GM21447 (cell line): Measurements from ENCODE around the gene TFCP2L1.
A peak's percentile ranks its signal among the peaks of the same experiment; 100 is the strongest.
"Not testable (repeated sequence)": the region's sequence is repeated elsewhere in the genome, so short reads cannot be mapped to it uniquely, and the experiment has no call there.

Experiments used
- ATAC-seq: cut with Tn5 transposase; IDR thresholded peaks from one replicate; pipeline ENCODE4 v1.9.1; 2021; ENCODE audit not compliant: unreplicated experiment

The TFCP2L1 gene, protein sequence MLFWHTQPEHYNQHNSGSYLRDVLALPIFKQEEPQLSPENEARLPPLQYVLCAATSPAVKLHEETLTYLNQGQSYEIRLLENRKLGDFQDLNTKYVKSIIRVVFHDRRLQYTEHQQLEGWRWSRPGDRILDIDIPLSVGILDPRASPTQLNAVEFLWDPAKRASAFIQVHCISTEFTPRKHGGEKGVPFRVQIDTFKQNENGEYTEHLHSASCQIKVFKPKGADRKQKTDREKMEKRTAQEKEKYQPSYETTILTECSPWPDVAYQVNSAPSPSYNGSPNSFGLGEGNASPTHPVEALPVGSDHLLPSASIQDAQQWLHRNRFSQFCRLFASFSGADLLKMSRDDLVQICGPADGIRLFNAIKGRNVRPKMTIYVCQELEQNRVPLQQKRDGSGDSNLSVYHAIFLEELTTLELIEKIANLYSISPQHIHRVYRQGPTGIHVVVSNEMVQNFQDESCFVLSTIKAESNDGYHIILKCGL

DNA sequence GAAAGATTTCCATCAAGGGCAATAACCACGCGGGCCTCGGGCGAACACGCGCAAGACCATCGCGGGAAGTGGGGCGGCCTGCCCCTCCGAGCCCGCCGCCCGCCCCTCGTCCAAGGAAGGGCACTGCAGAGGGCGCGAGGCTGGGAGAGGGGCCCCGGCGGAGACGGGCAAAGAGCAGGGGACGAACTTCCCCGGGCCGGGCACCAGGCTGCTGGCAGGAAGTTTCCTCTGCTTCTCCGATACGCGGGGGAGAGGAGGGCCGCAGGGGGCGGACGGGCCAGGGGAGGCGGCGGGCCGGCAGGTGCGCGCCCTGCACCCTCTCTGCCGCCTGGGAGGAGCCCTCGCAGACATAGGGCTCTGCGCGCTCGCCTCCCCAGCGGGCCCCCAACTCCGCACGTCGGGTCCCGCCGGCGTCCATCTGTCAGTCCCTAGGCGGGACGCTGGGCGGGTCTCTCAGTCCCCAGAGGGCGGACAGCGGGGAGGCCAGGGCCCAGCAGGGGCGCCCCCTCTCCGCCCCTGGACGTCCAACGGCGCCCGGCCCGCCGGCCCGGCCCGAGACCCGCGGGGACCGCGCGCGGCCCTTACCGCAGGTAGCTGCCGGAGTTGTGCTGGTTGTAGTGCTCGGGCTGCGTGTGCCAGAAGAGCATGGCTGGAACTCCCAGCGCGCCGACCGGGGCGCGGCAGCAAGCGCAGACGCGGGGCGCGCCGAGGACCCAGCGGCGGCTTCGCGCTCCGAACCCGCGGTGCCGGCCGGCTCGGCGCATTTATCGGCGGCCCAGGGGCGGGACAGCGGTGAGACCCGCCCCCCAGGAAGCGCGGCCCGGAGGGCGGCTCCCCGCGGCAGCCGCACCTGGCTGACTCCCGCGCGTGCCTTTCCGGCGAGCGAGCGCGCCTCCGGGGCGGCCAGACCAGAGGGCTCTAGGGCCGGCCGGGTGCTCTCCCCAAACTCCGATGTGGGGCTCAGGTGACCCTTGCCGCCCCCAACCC is at the start of gene TFCP2L1:
TFCP2L1 (minus strand) TSS at position 740 of the 987 bp plus-strand sequence; CDS start at position 647, 93 bp downstream.
- ATAC-seq: no peak

- ATAC-seq: peak; percentile 86
Measured at GRCh38 chr2:121333834-121334558, 49.0 kb upstream of the TFCP2L1 start.

GRCh38 chr2:121333231-121333630 is 48.2 kb upstream of the TFCP2L1 start:
- no peak for ATAC-seq

DNA sequence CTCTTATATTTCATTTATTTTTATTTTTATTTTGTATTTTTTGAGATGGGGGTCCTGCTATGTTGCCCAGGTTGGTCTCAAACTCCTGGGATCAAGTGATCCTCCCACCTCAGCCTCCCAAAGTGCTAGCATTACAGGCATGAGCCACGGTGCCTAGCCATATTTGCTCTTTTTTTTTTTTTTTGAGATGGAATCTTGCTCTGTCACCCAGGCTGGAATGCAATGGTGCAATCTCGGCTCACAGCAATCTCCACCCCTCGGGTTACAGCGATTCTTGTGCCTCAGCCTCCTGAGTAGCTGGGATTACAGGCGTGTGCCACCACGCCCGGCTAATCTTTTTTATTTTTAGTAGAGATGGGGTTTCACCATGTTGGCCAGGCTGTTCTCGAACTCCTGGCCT is 46.3 kb upstream of the TFCP2L1 start:
- ATAC-seq: not testable (repeated sequence)

- no peak for ATAC-seq
Measured at GRCh38 chr2:121330921-121331320, 45.9 kb upstream of the TFCP2L1 start.

DNA sequence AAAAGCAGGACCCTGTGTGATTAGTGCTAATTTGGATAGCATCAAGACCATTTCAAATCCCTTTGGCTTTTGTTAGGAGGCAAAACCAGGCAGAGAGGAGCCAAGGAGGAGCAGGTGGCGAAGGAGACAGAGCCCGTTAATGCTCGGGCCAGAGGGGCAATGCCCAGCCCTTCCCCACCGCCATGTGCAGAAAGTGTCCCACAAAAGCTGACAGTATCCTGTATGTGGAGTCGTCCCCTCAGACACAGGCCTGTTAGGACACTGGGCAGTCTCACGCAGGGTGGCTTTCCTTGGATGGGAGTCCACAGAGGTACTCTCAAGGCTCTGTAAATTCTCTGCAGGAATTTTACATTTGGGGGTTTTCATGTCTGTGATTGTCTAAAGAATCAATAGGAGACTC is 44.8 kb upstream of the TFCP2L1 start:
- no peak for ATAC-seq

DNA sequence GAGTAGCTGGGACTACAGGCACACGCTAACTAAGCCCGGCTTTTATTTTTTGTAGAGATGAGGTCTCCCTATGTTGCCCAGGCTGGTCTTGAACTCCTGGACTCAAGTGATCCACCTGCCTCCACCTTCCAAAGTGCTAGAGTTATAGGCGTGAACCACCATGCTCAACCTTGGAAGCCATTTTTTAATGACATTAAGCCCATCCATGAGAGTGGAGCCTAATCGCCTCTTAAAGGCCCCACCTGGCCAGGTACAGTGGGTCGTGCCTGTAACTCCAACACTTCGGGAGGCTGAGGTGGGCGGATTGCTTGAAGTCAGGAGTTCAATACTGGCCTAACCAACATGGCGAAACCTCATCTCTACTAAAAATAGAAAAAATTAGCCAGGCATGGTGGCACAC is 41.6 kb upstream of the TFCP2L1 start:
- no peak for ATAC-seq

- no peak for ATAC-seq
Measured at GRCh38 chr2:121324601-121325000, 39.6 kb upstream of the TFCP2L1 start.

- no peak for ATAC-seq
Measured at GRCh38 chr2:121321476-121321875, 36.5 kb upstream of the TFCP2L1 start.

- no peak for ATAC-seq
Measured at GRCh38 chr2:121319941-121320340, 34.9 kb upstream of the TFCP2L1 start.

- no peak for ATAC-seq
Measured at GRCh38 chr2:121316986-121317385, 32.0 kb upstream of the TFCP2L1 start.

GRCh38 chr2:121313701-121314100 is 28.7 kb upstream of the TFCP2L1 start:
- not testable (repeated sequence) for ATAC-seq

GRCh38 chr2:121309801-121310200 is 24.8 kb upstream of the TFCP2L1 start:
- no peak for ATAC-seq

DNA sequence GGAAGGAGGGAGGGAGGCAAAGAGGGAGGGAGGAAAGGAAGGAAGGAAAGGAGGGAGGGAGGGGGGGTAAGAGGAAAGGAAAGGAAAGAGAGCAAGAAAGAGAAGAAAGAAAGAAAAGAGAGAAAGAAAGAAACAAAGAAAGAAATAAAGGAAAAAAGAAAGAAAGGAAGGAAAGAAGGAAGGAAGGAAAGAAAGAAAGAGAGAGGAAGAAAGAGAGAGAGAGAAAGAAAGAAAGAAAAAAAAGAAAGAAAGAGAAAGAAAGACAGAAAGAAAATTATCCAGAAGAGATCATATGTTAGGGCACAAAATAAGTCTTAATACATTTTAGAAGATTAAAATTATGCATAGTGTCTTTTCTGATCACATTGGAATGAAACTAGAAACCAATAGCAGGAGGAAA is 24.3 kb upstream of the TFCP2L1 start:
- no peak for ATAC-seq

DNA sequence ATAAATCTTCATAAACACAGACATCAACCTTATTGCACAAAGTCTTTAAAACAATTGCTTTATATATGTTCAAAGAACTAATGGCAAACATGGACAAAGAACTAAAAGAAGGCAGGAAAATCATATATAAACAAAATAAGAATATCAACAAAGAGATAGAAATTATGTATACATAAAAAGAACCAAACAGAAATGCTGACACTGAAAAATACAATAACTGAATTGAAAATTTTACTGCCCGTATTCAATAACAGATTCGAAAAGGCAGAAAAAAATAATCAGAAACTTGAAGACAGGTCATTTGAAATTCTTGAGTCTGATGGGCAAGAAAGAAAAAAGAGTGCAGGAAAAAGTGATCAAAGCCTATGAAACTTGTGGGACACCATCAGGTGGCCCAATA is 22.0 kb upstream of the TFCP2L1 start:
- no peak for ATAC-seq

GRCh38 chr2:121304941-121305340 is 19.9 kb upstream of the TFCP2L1 start:
- no peak for ATAC-seq

- ATAC-seq: no peak
Measured at GRCh38 chr2:121303531-121304263, 18.7 kb upstream of the TFCP2L1 start.

DNA sequence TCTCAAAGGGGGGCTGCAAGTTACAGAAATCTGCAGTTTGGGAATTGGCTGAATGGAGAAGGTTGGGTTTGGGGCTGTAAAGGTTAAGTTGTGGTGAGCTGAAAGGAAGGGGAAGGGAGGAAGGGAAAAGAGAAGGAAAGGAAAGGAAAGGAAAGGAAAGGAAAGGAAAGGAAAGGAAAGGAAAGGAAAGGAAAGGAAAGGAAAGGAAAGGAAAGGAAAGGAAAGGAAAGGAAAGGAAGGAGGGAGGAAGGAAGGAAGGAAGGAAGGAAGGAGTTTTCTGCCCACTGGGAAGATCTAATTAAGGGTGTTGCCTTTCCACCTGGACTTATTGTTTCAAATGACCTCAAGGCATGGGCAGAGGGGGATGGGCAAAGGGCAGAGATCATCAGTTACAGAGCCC is 16.2 kb upstream of the TFCP2L1 start:
- ATAC-seq: not testable (repeated sequence)

GRCh38 chr2:121298476-121298875 is 13.5 kb upstream of the TFCP2L1 start:
- no peak for ATAC-seq

- ATAC-seq: not testable (repeated sequence)
Measured at GRCh38 chr2:121297866-121298265, 12.9 kb upstream of the TFCP2L1 start.
